ENCODE measurements around the gene C3AR1.

DNA sequence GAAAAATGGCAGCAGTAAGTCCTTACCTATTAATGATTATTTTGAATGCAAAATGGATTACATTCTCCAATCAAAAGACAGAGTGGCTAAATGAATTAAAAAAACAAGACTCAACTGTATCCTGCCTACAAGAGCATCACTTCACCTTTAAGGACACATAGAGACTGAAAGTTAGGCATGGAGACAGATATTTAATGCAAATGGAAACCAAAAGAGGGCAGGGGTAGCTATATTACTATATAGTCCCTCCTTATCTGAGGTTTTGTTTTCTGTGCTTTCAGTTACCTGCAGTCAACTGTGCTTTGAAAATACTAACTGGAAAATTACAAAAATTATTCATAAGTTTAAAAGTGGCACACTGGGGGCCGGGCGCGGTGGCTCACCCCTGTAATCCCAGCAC is 33.1 kb upstream of the C3AR1 start:
- TF ChIP-seq EZH2 (optimal IDR thresholded peaks at IDR 0.05; ENCODE audit: low read depth, low read length): no peak
- TF ChIP-seq, protein P1, sequence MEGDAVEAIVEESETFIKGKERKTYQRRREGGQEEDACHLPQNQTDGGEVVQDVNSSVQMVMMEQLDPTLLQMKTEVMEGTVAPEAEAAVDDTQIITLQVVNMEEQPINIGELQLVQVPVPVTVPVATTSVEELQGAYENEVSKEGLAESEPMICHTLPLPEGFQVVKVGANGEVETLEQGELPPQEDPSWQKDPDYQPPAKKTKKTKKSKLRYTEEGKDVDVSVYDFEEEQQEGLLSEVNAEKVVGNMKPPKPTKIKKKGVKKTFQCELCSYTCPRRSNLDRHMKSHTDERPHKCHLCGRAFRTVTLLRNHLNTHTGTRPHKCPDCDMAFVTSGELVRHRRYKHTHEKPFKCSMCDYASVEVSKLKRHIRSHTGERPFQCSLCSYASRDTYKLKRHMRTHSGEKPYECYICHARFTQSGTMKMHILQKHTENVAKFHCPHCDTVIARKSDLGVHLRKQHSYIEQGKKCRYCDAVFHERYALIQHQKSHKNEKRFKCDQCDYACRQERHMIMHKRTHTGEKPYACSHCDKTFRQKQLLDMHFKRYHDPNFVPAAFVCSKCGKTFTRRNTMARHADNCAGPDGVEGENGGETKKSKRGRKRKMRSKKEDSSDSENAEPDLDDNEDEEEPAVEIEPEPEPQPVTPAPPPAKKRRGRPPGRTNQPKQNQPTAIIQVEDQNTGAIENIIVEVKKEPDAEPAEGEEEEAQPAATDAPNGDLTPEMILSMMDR (IDR thresholded peaks at IDR 0.05; ENCODE audit: low read length): no peak
- TF ChIP-seq EZH2phosphoT487 (IDR thresholded peaks at IDR 0.05; ENCODE audit: low read length): no peak

Measured in MM.1S (cell line).